Measurements from ENCODE around the gene HBA2.

DNA sequence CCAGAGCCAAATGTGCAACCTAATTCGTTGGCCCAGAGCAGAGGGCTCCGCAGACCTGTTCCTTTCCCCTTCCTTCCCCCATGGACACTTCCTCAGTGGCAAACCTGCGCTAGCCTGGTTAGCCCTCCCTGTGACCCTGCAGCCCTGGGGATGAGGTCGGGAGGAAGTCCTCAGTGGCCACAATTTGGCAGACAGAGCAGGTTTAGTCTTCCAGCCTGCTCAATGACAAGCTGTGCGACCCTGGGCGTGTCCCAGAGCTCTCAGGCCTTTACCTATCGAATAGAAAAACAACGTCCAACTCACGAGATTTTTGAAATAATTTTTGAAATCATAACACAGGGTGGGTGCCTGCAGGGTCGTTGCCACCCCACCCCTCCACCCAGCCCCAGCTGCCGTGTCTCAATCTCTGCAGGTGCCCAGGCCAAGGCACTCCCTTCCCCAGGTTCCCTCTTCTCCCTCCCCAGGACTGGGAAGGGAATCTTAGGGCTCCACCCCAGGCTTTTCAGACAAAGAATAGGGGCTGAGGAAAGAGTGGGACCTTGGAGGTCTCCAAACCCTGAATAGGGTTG lies 5.5 kb upstream of the HBA2 start:
- TF ChIP-seq POLR2A (IDR thresholded peaks at IDR 0.05): no peak
- TF ChIP-seq, protein P1, sequence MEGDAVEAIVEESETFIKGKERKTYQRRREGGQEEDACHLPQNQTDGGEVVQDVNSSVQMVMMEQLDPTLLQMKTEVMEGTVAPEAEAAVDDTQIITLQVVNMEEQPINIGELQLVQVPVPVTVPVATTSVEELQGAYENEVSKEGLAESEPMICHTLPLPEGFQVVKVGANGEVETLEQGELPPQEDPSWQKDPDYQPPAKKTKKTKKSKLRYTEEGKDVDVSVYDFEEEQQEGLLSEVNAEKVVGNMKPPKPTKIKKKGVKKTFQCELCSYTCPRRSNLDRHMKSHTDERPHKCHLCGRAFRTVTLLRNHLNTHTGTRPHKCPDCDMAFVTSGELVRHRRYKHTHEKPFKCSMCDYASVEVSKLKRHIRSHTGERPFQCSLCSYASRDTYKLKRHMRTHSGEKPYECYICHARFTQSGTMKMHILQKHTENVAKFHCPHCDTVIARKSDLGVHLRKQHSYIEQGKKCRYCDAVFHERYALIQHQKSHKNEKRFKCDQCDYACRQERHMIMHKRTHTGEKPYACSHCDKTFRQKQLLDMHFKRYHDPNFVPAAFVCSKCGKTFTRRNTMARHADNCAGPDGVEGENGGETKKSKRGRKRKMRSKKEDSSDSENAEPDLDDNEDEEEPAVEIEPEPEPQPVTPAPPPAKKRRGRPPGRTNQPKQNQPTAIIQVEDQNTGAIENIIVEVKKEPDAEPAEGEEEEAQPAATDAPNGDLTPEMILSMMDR (IDR thresholded peaks at IDR 0.05): no peak
